Caki2 (cell line): ENCODE results near the gene PPP1R12A. TPM values are rescaled to one million over a fixed set of nuclear protein-coding genes. Genes with fewer than 3 reads are reported as not detected.
"Not testable (repeated sequence)": the region's sequence is repeated elsewhere in the genome, so short reads cannot be mapped to it uniquely, and the experiment has no call there.

ENCODE experiments used
- DNase-seq: peaks from one replicate; pipeline ENCODE4 v3.0.0-alpha.2; 2015; ENCODE audit warnings: low read depth
- in situ Hi-C: cut with HindIII; loops from 2 replicates; pipeline ENCODE4 v1.10.0; 2016; ENCODE audit warnings: low sequenced_read_pairs, low pct_unique_long_range_greater_than_20kb, mixed read lengths
- total RNA-seq: library from RNA; depleted of rRNA; stranded (reverse); fragments of >200 nt; shearing (Covaris generic); gene quantifications from 2 replicates; pipeline ENCODE4 v1.2.3, GENCODE V29; 2014; ENCODE audit warnings: low replicate concordance

Gene PPP1R12A
- total RNA-seq, 1 experiment from 2014 or later: 67.8 TPM

DNA sequence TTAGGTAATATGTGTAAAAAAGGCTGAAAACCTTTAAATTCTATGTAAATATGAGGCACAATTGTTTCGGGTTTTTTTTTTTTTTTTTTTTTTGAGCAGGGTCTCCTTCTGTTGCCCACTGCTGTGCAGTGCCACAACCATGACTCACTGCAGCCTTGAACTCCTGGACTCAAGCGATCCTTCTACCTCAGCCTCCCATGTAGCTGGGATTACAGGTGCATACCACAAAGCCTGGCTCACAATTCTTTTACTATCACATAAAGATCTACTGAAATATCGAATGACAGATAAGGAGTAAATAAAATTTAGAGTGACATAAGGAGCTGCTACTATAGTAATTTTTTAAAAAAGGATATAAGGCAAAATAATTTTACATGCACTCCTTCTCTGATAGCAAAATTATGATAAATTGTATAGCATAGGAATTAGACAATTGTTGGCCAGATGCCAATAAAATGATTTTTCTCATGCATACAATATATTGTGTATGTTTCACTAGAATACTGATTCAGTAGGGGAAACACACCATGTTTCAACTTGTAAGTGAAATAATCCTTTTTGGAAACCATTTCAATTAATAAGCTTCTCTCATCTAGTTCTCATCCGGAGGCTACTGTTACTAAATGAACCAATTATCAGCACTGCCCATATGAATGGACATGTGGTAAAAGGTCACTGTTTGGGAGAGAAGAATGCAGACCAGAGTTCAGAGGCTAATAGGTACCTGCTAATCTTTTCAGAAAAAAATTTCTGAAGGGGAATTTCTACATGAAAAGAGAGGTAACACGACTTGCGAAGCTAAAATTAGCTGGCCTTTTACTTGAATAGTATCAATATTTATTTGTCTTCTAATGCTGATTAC lies 108.4 kb downstream of the PPP1R12A start:
- in situ Hi-C loops: no loop called here
- no peak for DNase-seq

DNA sequence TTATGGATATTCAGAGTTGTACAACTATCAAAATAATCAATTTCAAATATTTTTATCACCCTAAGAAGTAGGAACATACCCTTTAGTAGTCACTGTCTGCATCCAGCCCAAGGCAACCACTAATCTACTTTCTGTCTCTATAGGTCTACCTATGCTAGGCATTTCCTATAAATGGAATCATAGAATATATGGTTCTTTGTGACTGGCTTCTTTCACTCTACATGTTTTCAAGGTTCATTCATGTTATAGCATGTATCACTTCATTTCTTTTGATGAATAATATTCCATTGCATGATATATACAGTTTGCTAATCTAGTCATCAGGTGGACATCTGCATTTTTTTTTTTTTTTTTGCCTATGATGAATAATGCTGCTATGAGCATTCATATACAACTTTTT lies 112.4 kb downstream of the PPP1R12A start:
- in situ Hi-C loops: no loop called here

DNA sequence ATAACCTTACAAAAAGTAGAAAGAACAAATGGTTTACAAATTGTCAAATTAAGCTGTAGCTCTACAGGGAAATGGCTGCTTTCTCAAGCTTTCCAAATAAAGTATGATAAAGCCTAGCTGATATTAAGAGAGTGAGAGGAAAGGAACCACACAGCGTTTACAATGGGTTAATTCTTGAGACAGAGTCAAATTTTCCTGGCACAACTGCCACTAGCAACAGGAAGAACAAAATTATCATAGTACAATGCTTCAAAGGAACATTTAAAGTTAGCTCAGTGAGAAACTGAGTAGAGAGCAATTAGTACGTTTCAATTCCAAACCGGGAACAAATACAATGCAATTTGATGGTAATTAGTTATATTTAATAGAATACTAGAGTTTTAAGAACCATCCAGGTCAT lies 116.0 kb downstream of the PPP1R12A start:
- in situ Hi-C loops: no loop called here
- no peak for DNase-seq

More for the DNA sequence above, 112.4 kb downstream of the PPP1R12A start:
- no peak for DNase-seq

DNA sequence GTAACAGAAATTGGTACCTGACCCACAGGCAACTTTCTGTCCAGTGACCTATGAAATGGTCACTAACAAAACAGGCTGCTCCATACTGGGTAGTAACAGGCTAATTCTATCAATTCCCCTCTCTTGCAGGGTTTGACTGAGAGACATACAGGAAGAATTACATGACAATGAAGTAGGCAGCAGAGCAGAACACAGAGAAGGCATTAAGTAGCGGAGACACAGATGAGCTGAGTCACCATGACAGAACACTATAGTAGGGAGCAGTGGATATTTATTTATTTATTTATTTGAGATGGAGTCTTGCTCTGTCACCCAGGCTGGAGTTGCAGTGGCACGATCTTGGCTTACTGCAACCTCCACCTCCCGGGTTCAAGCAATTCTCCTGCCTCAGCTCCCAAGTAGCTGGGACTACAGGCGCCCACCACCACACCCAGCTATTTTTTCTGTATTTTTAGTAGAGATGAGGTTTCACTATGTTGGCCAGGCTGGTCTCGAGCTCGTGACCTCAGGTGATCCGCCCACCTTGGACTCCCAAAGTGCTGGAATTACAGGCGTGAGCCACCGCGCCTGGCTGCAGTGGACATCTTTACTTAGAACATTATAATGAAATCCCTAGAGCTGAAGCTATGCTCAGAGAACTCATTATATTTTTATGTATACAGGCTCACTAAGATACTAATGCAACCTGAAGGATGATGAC lies 150.4 kb downstream of the PPP1R12A start:
- DNase-seq: peak; percentile 97
- in situ Hi-C loops: not testable (repeated sequence)

DNA sequence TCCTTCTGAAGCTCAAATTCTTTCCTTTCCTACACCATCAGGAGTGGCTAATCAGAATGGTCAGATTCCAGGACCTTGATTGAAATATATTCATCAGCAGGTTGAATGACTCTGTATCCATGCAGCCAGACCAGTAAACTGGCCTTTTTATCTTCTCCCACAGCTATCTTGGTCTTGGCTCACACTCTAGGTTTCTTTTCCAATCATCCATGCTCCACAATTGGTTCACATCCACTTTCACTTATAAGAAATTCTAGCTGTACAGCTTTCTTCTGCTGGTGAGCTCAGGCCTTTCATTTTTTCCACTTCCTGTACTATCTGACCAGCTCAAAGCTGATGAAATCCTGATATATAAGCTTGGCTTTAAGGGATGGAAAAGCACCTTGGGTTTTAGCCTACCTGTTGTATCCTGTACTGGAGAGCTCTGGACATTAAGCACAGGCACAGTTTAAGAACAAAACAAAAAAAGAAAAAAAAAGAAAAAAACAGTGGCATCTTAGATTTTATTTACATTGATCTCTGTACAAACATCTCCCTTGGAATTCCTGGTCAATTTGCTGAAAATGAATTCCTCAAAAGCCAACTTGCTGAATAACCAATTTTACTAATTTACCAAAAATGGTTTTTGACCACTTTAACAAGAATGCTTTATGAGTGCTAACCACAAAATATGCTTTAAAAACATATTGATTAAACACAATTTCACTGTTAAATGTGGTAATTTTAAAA lies 152.6 kb downstream of the PPP1R12A start:
- in situ Hi-C loops: no loop called here
- DNase-seq: peak; percentile 55

DNA sequence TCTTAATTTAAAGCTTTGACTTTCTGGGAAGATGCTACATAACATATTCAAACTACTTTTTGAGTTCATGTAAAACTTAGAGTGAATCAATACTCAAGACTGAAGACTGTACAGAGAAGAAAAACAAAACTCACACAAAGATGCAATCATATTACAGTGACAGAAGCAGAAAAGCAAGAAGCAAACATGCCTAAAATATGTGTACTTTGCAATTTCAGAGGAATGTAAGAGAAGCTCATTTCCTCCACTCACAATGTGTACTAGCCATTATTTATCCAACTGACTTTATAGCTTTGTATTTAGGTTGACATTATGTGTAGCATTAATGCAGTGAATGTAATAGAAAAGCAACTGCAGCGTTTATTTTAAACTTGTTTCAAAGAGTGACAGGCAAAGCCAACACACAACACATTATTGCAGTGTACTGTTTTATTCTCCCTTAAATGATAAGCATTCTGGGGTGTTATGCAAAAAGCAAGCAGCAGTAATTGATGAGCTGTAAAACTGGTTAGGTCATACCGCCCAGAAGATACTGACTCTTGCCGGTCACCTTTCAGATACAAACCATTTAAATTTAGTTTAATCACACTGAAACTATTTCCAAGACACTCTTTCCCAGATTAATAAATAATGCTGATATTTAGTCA lies 156.0 kb downstream of the PPP1R12A start:
- no peak for DNase-seq
- in situ Hi-C loops: no loop called here

DNA sequence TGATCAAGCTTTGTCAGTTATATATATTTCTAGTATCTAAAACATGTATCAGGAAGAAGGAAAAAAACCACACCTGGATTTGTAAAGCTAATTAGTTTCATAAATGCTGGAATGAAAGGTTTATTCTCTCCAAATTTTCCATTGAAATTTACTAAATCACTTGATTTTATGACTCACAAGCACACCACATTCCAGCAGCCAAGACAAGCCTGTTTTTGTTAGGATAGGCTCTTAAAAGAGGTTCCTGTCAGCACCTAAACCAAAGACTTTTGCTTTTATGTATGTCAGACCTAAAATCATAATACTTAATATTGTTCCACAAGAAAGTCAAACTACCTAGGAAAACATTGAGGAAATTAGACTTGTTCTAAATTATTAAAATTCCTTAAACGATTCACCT lies 158.8 kb downstream of the PPP1R12A start:
- DNase-seq: peak; percentile 50
- in situ Hi-C loops: no loop called here

DNA sequence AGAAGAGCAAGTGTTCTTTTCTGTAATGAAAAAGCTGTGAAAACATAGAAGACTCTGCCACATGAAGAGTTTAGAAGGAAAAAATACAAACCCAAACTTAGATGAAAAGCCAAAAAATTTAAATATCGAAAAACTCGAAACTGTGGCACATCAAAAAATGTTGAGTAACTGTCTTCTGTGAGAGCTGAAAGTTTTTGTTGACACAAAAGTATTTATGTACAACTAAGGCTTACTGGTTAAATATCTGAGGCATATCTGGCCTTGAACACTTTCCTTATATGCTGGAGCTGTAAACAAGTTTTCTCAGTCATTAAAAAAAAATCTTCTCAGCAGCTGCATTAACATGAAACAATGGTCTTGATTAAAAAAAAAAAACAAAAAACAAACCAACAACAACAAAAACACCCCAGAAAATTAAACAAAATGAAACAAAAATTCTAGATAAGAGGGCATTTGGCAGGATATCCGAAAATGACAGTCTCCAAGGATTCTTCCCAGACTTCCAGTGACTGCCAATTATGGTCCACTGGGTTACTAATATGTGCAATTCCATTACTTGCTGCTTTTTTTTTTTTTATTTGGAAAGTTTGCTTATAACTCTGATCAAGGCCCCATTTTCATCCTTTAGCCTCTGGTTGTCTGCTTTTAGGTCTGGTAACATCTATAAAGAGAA lies 159.4 kb downstream of the PPP1R12A start:
- DNase-seq: no peak
- in situ Hi-C loops: no loop called here

DNA sequence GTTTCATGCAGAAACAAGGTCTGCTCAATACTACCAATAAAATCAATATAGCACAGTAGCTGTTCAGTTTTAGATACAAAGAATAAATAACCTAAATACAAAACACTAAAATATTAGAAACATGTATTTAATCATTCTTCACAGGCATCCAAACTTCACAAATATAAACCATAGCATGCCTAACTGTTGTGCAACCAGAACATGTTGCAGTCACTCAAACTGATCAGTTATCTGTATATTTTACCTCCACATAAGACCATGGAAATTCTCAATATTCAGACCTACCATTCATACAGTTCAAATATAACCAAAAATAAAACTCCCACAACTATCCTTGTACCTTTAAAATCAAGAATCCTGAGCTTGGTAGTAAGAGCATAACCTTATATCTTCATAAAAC lies 161.0 kb downstream of the PPP1R12A start:
- DNase-seq: no peak
- in situ Hi-C loops: no loop called here

DNA sequence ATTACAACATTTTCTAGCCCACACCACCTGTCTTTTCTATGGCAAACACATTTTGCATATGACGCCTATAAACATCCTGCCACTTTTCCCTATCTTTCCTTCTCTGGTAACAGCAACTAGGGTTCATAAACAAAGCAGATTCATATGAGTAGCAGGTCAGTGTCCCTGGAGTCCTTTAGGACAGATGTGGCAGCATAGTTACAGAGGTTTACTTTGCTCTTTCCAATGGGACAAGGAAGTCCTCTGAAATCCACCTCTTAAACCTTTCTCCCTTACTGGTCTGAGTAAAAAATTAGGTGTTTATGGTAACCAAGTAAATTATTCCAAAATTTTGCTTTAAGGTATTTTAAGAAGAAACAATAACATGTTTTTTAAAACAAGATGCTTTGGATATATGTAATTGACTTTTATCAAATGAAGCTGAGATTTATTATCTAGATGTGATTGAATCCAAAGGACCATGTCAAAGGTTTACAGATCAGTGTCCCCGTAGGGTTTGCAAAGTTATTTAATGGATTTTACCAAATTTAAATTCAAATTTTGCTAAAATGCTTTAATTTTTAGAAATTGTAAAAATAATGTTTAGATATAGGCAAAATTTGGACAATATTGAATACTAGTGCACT lies 164.9 kb downstream of the PPP1R12A start:
- no peak for DNase-seq
- in situ Hi-C loops: no loop called here

DNA sequence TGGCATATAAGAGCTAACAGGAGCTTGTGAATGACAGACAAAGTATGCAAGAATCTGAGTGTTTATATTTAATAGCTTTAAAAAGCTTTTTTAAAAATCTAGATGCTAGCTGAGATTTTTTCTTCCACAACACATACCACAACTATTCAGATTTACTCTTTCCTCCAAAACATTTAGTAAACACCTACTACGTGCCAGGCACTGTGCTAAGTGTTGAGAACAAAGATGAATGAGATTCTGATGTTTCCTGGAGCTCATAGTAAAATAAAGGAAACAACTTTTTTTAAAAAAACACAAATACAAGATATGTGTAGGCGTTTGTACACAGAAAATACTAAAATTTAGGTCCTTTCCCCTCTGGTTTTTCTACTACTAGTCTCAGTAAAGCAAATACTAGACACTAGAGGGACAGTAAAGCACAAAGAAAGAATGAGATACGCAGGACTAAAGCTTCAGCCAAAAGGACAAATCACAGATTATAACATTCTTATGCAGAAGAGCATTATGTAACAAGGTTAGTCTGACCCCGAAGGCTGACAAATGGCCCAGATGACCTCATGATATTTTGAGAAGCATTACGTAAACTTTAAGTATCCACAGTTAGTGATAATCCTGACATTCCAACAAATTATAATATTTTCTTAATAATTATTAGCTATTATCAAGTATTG lies 165.6 kb downstream of the PPP1R12A start:
- no peak for DNase-seq
- in situ Hi-C loops: no loop called here

DNA sequence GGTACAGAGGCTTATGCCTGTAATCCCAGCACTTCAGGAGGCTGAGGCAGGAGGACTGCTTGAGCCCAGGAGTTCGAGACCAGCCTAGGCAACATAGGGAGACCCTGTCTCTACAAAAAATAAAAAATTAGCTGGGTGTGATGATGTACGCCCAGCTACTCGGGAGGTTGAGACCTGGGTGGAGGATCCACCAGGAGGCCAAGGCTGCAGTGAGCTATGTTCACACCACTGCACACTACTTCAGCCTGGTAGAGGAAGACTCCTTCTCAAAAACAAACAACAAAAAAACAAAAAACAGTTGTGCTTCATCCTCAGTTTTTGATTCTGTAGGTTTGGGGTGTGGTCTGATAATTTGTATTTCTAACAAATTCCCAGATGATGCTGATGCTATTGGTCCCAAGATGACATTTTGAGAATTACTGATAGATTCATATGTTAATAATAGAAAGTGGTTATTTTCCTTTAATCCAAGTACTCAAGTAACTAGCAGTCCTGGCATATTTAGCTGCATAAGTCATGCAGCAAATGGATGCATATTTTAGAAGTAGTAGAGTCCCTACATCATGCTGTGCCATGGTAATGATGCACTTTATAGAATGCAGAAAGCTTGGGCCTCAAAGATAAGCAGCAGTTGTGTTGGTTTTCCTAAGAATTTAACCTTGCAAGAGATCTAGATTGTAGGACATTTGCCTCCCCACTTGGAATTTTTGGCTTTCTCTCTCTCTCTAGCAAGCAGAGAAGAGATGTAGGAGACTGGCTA lies 168.0 kb downstream of the PPP1R12A start:
- DNase-seq: no peak
- in situ Hi-C loops: no loop called here

DNA sequence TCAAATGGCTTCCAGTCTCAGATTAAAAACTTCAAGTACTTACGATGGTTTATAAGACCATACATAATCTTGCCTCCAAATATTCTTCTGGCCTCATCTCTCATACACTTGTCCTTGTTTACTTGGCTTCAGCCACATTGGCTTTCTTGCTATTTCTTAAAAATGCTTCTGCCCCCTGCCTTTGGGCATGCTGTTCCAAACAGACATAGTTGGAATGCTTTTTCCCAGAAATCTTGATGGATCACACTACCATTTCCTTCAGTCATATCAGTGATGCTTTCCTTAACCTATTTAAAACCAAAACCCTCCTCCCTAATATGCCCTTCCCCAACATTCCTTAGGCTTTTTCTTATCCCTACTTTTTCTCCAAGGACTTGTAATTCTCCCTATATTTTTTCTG lies 169.7 kb downstream of the PPP1R12A start:
- in situ Hi-C loops: no loop called here
- no peak for DNase-seq

DNA sequence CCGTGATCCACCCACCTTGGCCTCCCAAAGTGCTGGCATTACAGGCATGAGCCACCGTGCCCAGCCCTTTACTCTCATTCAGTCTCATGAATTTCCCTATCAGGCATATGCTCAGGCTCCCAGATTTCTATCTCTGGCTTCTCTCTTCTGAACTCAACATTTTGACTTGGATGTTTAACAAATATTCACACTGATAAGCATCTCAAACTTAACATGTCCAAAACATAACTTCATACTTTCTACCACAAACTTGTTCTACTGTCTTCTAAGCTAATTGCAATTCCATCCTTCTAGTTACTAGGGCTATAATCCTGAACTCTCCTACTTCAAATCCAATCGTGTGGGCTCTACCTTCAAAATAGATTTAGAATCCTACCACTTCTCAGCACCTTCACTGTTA lies 170.3 kb downstream of the PPP1R12A start:
- DNase-seq: no peak
- in situ Hi-C loops: no loop called here

DNA sequence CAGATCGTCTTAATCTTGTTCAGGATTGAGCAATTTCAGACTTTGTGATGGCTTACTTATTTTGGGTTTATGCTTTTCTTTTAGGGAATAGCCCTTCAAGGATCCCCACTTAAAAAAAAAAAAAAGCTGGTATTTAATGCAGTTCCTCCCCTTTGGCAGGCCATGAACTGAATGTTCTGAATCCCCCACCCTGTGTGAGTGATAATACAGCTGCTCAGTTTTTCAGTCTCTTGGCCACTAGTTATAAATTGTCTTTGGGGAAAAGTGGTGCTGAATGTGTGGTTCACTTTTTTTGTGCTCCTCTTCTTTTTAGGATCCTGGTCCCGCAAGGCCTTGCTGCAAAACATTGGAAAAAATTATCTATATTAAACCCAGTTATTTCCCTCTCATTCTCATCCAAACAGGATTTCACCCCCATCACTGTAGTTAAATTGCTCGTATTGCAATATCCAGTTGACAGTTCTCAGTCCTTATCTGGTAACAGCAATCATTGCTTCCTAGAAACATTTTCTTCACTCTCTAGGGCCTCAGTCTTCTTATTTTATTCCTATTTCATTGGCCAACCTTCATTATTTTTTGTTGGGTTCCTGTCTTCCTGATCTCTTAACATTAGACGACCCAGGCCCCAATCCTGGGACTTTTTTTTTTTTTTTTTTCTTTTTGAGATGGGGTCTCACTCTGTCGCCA lies 171.0 kb downstream of the PPP1R12A start:
- no peak for DNase-seq
- in situ Hi-C loops: no loop called here

DNA sequence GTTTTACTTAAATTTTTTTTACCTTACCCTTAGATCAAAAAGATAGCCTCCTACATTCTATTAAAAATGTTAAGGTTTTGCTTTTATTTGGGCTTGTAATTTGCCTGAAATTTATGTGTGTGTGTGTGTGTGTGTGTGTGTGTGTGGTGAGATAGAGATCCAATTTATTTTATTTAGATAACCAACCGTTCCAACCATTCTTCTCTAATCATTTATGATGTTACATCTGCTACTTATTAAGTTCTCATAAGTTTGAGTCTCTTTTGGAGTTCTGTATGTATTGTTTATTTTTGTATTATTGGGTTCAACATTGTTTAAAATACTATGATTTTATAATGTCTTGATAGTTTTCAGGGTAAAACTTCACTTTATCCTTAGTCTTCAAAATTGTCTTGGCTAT lies 173.6 kb downstream of the PPP1R12A start:
- no peak for DNase-seq
- in situ Hi-C loops: no loop called here
